GM19438 (cell line): Measurements from ENCODE around the gene BCO1.

Source experiments
- ATAC-seq: cut with Tn5 transposase; IDR thresholded peaks from one replicate; pipeline ENCODE4 v1.9.1; 2021; ENCODE audit warnings: low read depth; ENCODE audit not compliant: unreplicated experiment

BCO1 gene

GRCh38 chr16:81315271-81316175 is 77.0 kb downstream of the BCO1 start:
- ATAC-seq: peak; percentile 30

- ATAC-seq: no peak
Measured at GRCh38 chr16:81316176-81316496, 77.6 kb downstream of the BCO1 start.

- ATAC-seq: no peak
Measured at GRCh38 chr16:81318711-81319110, 80.2 kb downstream of the BCO1 start.

GRCh38 chr16:81319221-81319912 is 80.9 kb downstream of the BCO1 start:
- ATAC-seq: no peak

GRCh38 chr16:81321039-81321438 is 82.5 kb downstream of the BCO1 start:
- no peak for ATAC-seq

- ATAC-seq: no peak
Measured at GRCh38 chr16:81321536-81321935, 83.0 kb downstream of the BCO1 start.

GRCh38 chr16:81324808-81325207 is 86.3 kb downstream of the BCO1 start:
- no peak for ATAC-seq

- no peak for ATAC-seq
Measured at GRCh38 chr16:81327011-81327410, 88.5 kb downstream of the BCO1 start.

GRCh38 chr16:81327447-81328196 is 89.1 kb downstream of the BCO1 start:
- no peak for ATAC-seq

- no peak for ATAC-seq
Measured at GRCh38 chr16:81329947-81330346, 91.5 kb downstream of the BCO1 start.

GRCh38 chr16:81333356-81333755 is 94.9 kb downstream of the BCO1 start:
- no peak for ATAC-seq

GRCh38 chr16:81335669-81336068 is 97.2 kb downstream of the BCO1 start:
- ATAC-seq: no peak

- no peak for ATAC-seq
Measured at GRCh38 chr16:81337097-81337496, 98.6 kb downstream of the BCO1 start.
